HCT116 (cell line): ENCODE results near the gene CREBL2. TPM values are rescaled to one million over a fixed set of nuclear protein-coding genes. Genes with fewer than 3 reads are reported as not detected.

Experiments used
- ATAC-seq: fragments of 200-7000 bp; cut with Tn5 transposase; 2 replicates; pipeline ENCODE4 v1.9.1; 2020; ENCODE audit warnings: mild to moderate bottlenecking, moderate library complexity
- BruUV-seq: library from RNA; stranded (reverse); fragments of 400-500 nt; replicated peaks from 2 replicates; lab custom pipeline; 2021; lab: Mats Ljungman, UMichigan
- CTCF ChIA-PET: fragments of 300-600 bp; sonication (Branson Sonifier 250); formaldehyde crosslinking; loops from one replicate; lab custom pipeline; 2021; ENCODE audit warnings: antibody characterized with exemption; lab: Charles Lee
- POLR2A ChIA-PET: fragments of 300-600, 350-600 bp; sonication (Branson Sonifier 250); formaldehyde crosslinking; loops from one replicate; lab custom pipeline; 2021; ENCODE audit warnings: antibody characterized with exemption; lab: Charles Lee
- RAD21 ChIA-PET, 2 experiments: fragments of 300-600 bp; sonication (Branson Sonifier 250); formaldehyde crosslinking; loops; one replicate each; lab custom pipeline; 2023; ENCODE audit warnings: low total read pairs in 2 of 2; ENCODE audit not compliant: uncharacterized antibody in 2 of 2, unreplicated experiment in 2 of 2, low non-redundant PET in 1 of 2; lab: Charles Lee
- DNase-seq: peaks from one replicate; pipeline ENCODE4 v3.0.0-alpha.2; 2010; ENCODE audit warnings: low read depth, low spot score
- H2AFZ ChIP-seq: fragments of 200-600 bp; shearing (Covaris generic), sonication (generic); 2 replicates; pipeline ENCODE4 v1.6.1; 2017; ENCODE audit warnings: low read depth, mixed run types, mixed read lengths, antibody characterized with exemption, low read length; ENCODE audit not compliant: poor library complexity, severe bottlenecking
- H3K27ac ChIP-seq: 2 replicates; pipeline ENCODE4 v1.5.1; 2012; ENCODE audit warnings: low read depth, low read length
- H3K27me3 ChIP-seq: fragments of 200-600 bp; sonication (generic); 2 replicates; pipeline ENCODE4 v1.6.1; 2016; ENCODE audit warnings: mixed run types, low read length, mixed read lengths; ENCODE audit not compliant: insufficient read depth
- H3K36me3 ChIP-seq, 2 experiments: fragments of 200-500 bp in 1 of 2; fragments of 200-600 bp in 1 of 2; sonication (Bioruptor generic) in 1 of 2; sonication (generic) in 1 of 2; 2 replicates each; pipeline versions ENCODE4 v1.5.1 to v1.6.1; 2014 to 2016; ENCODE audit warnings: low read length in 2 of 2, inconsistent platforms in 1 of 2, mixed read lengths in 1 of 2, mixed run types in 1 of 2; ENCODE audit not compliant: insufficient read depth in 2 of 2, control insufficient read depth in 1 of 2
- H3K4me1 ChIP-seq, 2 experiments: fragments of 200-600 bp in 1 of 2; sonication (generic) in 1 of 2; 2 replicates each; pipeline versions ENCODE4 v1.5.1 to v1.6.1; 2012 to 2017; ENCODE audit warnings: low read length in 2 of 2, inconsistent platforms in 1 of 2, mild to moderate bottlenecking in 1 of 2, mixed read lengths in 1 of 2, mixed run types in 1 of 2, moderate library complexity in 1 of 2; ENCODE audit not compliant: insufficient read depth in 2 of 2, control insufficient read depth in 1 of 2
- H3K4me2 ChIP-seq: fragments of 200-600 bp; sonication (generic); 2 replicates; pipeline ENCODE4 v1.6.1; 2017; ENCODE audit warnings: mixed run types, low read length, mixed read lengths
- H3K4me3 ChIP-seq, 2 experiments: fragments of 200-600 bp in 1 of 2; sonication (generic) in 1 of 2; replicated peaks in 1 of 2; 2 replicates each; pipeline ENCODE4 v1.5.1; 2011 to 2016; ENCODE audit warnings: low read length in 2 of 2, control low read depth in 1 of 2, low read depth in 1 of 2, mild to moderate bottlenecking in 1 of 2, mixed read lengths in 1 of 2, mixed run types in 1 of 2
- H3K79me2 ChIP-seq: fragments of 200-600 bp; sonication (generic); 2 replicates; pipeline ENCODE4 v1.6.1; 2017; ENCODE audit warnings: mild to moderate bottlenecking, mixed run types, low read length, moderate library complexity, mixed read lengths; ENCODE audit not compliant: insufficient read depth
- H3K9ac ChIP-seq: fragments of 200-600 bp; sonication (generic); 2 replicates; pipeline ENCODE4 v1.6.1; 2016; ENCODE audit warnings: low read length, mixed read lengths
- H3K9me2 ChIP-seq: fragments of 200-600 bp; sonication (generic), shearing (Covaris generic); 2 replicates; pipeline ENCODE4 v1.6.1; 2017; ENCODE audit warnings: mixed run types, mild to moderate bottlenecking, moderate library complexity; ENCODE audit not compliant: insufficient read depth
- H3K9me3 ChIP-seq, 2 experiments: fragments of 200-500 bp in 1 of 2; fragments of 200-600 bp in 1 of 2; sonication (Bioruptor generic) in 1 of 2; sonication (generic) in 1 of 2; 2 replicates each; pipeline ENCODE4 v1.6.1; 2014 to 2017; ENCODE audit warnings: low read length in 2 of 2, mixed read lengths in 2 of 2, inconsistent platforms in 1 of 2, low read depth in 1 of 2, mild to moderate bottlenecking in 1 of 2, mixed run types in 1 of 2, moderate library complexity in 1 of 2; ENCODE audit not compliant: control insufficient read depth in 1 of 2, insufficient read depth in 1 of 2
- H4K20me1 ChIP-seq: fragments of 200-600 bp; sonication (generic), shearing (Covaris generic); 2 replicates; pipeline ENCODE4 v1.6.1; 2017; ENCODE audit warnings: mixed run types, mild to moderate bottlenecking, moderate library complexity; ENCODE audit not compliant: insufficient read depth
- CTCF ChIP-seq, 3 experiments: fragments of 200-600 bp in 1 of 3; sonication (generic) in 1 of 3; IDR thresholded peaks in 2 of 3; conservative IDR thresholded peaks in 1 of 3; 2 replicates each; pipeline ENCODE4 v1.5.1; 2012 to 2017; ENCODE audit warnings: low read depth in 2 of 3, low read length in 2 of 3, antibody characterized with exemption in 1 of 3, borderline replicate concordance in 1 of 3, control low read depth in 1 of 3, mild to moderate bottlenecking in 1 of 3, mixed read lengths in 1 of 3, mixed run types in 1 of 3, moderate library complexity in 1 of 3; ENCODE audit not compliant: insufficient read depth in 1 of 3
- EGR1 ChIP-seq: IDR thresholded peaks from 2 replicates; pipeline ENCODE4 v1.6.1; 2012; ENCODE audit warnings: low read depth
- ELF1 ChIP-seq: IDR thresholded peaks from 2 replicates; pipeline ENCODE4 v1.6.1; 2012; ENCODE audit warnings: low read depth, borderline replicate concordance
- MAX ChIP-seq: IDR thresholded peaks from 2 replicates; pipeline ENCODE4 v1.6.1; 2012
- POLR2A ChIP-seq: IDR thresholded peaks from 2 replicates; pipeline ENCODE4 v1.7.0; 2011; ENCODE audit warnings: borderline replicate concordance; ENCODE audit not compliant: insufficient read depth, insufficient read length; ENCODE audit errors: extremely low read depth
- REST ChIP-seq: IDR thresholded peaks from 2 replicates; pipeline ENCODE4 v1.6.1; 2012; ENCODE audit warnings: low read depth
- SIN3A ChIP-seq: IDR thresholded peaks from 2 replicates; pipeline ENCODE4 v1.6.1; 2012; ENCODE audit warnings: low read depth
- ZBTB33 ChIP-seq: IDR thresholded peaks from 2 replicates; pipeline ENCODE4 v1.6.1; 2011; ENCODE audit warnings: mild to moderate bottlenecking, low read length, moderate library complexity; ENCODE audit not compliant: insufficient replicate concordance; ENCODE audit errors: extremely low read depth
- ZFX ChIP-seq: fragments of 450-650 bp; IDR thresholded peaks from 2 replicates; pipeline ENCODE4 v1.6.1; 2017
- intact Hi-C: fragments of 100-400 bp; cut with micrococcal nuclease; formaldehyde crosslinking; loops from 2 replicates; pipeline ENCODE4 v1.10.0; 2022
- total RNA-seq: library from RNA; stranded (reverse); gene quantifications from one replicate; pipeline ENCODE4 v1.2.1, GENCODE V29; 2021; ENCODE audit not compliant: unreplicated experiment

CREBL2 gene
- total RNA-seq, 1 experiment from 2014 or later, result 11.3 TPM

GRCh38 chr12:12681061-12681765 is 69.5 kb downstream of the CREBL2 start:
- RAD21 ChIA-PET, result no interaction called here
- H3K27ac ChIP-seq, result no peak overlapping the region
- H3K79me2 ChIP-seq, result no peaks in the 10 kb centered on the region
- CTCF ChIA-PET, result interaction anchor here (1.7 kb wide), 1 partner anchor 25 kb away, joined by 4 read pairs; no protein-coding TSS in a partner anchor
- no peak for DNase-seq
- intact Hi-C loops, result no loop called here
- no peaks in the 10 kb centered on the region for H3K27me3 ChIP-seq
- no peak overlapping the region for H3K4me2 ChIP-seq
- TF ChIP-seq ZBTB33 (no peak), SIN3A (no peak), REST (no peak), MAX (no peak), CTCF (IDR thresholded peaks at IDR 0.05 in 2 of 3, conservative IDR thresholded peaks at IDR 0.05 in 1 of 3; ENCODE audit: borderline replicate concordance in 1 of 3, insufficient read depth in 1 of 3, low read depth in 2 of 3, low read length in 2 of 3) (no peak), EGR1 (no peak), POLR2A (no peak), ELF1 (no peak), ZFX (no peak)
- POLR2A ChIA-PET, result no interaction called here
- ATAC-seq, result no peak
- no peaks in the 10 kb centered on the region for H3K36me3 ChIP-seq
- no peaks in the 10 kb centered on the region for H3K4me1 ChIP-seq
- H3K4me3 ChIP-seq, result no peak overlapping the region
- H3K9me3 ChIP-seq, result no peaks in the 10 kb centered on the region
- H2AFZ ChIP-seq, result no peak overlapping the region
- no TSS peak for BruUV-seq
- no peak overlapping the region for H3K9ac ChIP-seq
- H4K20me1 ChIP-seq, result no peaks in the 10 kb centered on the region
- H3K9me2 ChIP-seq, result no peaks in the 10 kb centered on the region
